ENCODE results near the gene VIPR1.

Gene VIPR1

DNA sequence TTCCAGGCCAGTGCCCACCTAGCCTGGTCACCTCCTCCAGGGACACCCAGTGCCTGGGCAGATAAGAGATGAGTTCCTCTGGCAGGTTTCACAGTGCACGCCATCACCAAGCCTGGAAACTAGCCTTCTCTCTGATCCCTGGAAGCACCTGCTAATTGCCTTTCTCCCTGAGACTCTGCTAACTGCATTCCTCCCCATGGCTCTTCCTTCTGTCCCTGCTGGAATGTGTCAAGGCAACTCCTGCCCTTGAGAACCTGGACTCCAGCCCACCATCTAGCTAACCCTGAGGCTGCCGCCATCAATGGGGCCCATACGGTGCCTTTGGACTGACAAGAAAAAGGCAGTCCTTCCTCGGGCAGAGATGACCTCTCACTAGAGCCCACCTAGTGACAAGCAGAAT is 18.5 kb downstream of the VIPR1 start:
- TF ChIP-seq FOXP2 (optimal IDR thresholded peaks at IDR 0.05; ENCODE audit: borderline replicate concordance, extremely low read depth, extremely low read length, insufficient read depth) (no peak), SIN3A (IDR thresholded peaks at IDR 0.05; ENCODE audit: borderline replicate concordance, insufficient read depth, low read length) (no peak), TAF1 (IDR thresholded peaks at IDR 0.05; ENCODE audit: borderline replicate concordance, insufficient read depth, low read length) (no peak), POLR2AphosphoS5 (IDR thresholded peaks at IDR 0.05; ENCODE audit: low read depth, low read length) (no peak), REST (IDR thresholded peaks at IDR 0.05; ENCODE audit: insufficient read depth in 1 of 2, low read depth in 2 of 2, low read length in 2 of 2) (no peak)

DNA sequence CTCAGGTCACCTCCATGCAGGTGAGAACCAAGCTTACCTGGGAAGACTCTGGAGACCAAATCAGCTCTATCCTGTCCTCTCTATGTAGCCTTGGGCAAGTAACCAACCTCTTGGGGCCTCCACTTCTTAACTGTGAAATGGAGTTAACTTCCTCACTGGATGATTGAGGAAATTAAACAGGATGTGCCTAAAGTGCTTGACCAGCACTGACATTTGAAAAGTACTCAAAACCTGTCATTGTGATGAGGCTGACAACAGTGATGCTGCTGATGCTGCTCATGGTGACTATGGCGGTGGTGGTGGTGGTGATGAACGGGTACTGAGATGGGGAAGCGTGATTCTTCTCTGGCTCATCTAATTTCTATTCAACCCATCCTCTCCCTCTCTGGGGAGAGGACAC is 22.3 kb downstream of the VIPR1 start:
- TF ChIP-seq SIN3A (IDR thresholded peaks at IDR 0.05; ENCODE audit: borderline replicate concordance, insufficient read depth, low read length), result no peak
- no peak for TF ChIP-seq REST (IDR thresholded peaks at IDR 0.05; ENCODE audit: insufficient read depth in 1 of 2, low read depth in 2 of 2, low read length in 2 of 2)
- no peak for TF ChIP-seq POLR2AphosphoS5 (IDR thresholded peaks at IDR 0.05; ENCODE audit: low read depth, low read length)
- TF ChIP-seq FOXP2 (optimal IDR thresholded peaks at IDR 0.05; ENCODE audit: borderline replicate concordance, extremely low read depth, extremely low read length, insufficient read depth), result no peak
- TF ChIP-seq TAF1 (IDR thresholded peaks at IDR 0.05; ENCODE audit: borderline replicate concordance, insufficient read depth, low read length), result no peak

DNA sequence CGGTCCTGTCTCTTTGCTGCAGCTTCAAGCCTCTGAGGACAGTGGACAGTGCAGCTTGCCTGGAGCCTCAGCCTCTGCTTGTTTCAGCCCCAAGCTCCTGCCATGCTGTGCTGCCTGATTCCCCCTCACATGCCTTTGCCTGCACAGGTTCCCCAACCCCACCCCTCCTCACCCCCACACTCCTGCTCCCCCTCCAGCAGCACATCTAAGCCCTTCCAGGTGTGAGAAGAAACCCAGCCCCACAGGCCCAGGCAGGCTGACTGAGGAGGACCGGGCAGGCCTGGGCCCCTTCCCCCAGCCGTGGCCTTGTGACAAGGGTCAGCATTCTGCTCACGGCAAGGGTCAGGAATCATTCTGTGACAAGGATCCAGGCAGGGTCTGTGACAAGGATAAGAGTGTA is 22.8 kb downstream of the VIPR1 start:
- TF ChIP-seq SIN3A (IDR thresholded peaks at IDR 0.05; ENCODE audit: borderline replicate concordance, insufficient read depth, low read length), result no peak
- no peak for TF ChIP-seq POLR2AphosphoS5 (IDR thresholded peaks at IDR 0.05; ENCODE audit: low read depth, low read length)
- TF ChIP-seq FOXP2 (optimal IDR thresholded peaks at IDR 0.05; ENCODE audit: borderline replicate concordance, extremely low read depth, extremely low read length, insufficient read depth), result no peak
- no peak for TF ChIP-seq REST (IDR thresholded peaks at IDR 0.05; ENCODE audit: insufficient read depth in 1 of 2, low read depth in 2 of 2, low read length in 2 of 2)
- no peak for TF ChIP-seq TAF1 (IDR thresholded peaks at IDR 0.05; ENCODE audit: borderline replicate concordance, insufficient read depth, low read length)

DNA sequence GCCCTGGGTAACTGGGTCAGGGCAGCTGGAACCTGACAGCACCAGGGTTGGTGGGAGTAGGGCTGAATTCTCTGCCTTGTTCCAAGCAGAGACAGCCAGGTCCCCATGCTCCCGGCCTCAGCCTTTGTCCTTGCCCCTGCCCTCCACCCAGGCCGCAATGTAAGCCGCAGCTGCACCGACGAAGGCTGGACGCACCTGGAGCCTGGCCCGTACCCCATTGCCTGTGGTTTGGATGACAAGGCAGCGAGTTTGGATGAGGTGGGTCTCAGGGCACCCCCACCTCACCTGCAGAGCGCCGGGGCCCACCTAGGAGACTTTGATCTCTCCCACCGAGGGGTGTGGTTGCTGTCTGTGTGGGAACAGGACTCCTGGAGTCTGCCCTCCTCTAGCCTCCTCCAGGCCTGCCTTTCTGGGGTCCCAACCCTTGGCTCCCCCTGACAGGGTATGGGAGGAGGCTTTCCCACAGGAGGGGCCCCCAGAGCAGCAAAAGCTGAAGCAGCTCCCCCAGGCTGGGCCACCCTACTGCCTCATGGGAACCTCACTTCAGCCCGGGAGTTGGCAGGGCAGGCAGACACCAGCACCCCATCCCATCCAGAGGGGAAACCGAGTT is 23.4 kb downstream of the VIPR1 start:
- TF ChIP-seq SIN3A (IDR thresholded peaks at IDR 0.05; ENCODE audit: borderline replicate concordance, insufficient read depth, low read length) (no peak), FOXP2 (optimal IDR thresholded peaks at IDR 0.05; ENCODE audit: borderline replicate concordance, extremely low read depth, extremely low read length, insufficient read depth) (no peak)

DNA sequence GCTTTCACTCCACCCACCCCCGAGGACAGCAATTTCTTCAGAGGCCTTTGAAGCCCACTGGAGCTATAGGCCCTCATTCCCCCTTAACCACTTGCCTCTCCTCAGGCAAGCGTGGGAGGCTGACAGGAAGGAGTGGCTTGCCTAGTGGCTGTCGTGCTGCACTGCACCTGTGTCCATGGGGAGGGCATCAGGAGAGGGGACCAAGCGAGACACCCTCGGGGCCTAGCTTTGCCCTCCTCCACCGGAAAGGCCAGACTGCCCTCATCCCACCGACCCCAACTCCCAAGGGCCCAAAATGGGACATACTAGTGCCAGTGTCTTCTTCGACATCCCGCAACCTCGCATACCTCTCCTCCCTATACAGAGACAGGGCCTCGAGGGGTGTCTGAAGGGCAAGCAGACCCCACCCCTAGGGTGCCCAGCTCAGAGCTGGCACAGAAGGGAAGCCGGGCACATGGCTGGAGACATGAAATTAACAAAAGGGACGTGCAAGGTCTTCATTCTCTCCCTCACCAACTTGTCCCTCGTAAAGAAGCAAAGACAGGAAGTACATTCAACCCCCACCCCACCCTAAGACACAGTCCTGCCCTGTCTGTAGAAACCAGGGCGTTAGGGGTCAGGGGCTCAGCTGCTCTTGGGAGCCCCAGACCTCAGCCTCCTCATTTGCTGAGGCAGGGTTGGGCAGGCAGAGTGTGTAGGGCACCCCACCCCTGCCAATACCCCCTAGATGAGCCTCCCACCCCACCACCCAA is 24.3 kb downstream of the VIPR1 start:
- no peak for TF ChIP-seq REST (IDR thresholded peaks at IDR 0.05; ENCODE audit: insufficient read depth in 1 of 2, low read depth in 2 of 2, low read length in 2 of 2)
- no peak for TF ChIP-seq TAF1 (IDR thresholded peaks at IDR 0.05; ENCODE audit: borderline replicate concordance, insufficient read depth, low read length)
- TF ChIP-seq SIN3A (IDR thresholded peaks at IDR 0.05; ENCODE audit: borderline replicate concordance, insufficient read depth, low read length), result no peak
- no peak for TF ChIP-seq FOXP2 (optimal IDR thresholded peaks at IDR 0.05; ENCODE audit: borderline replicate concordance, extremely low read depth, extremely low read length, insufficient read depth)
- TF ChIP-seq POLR2AphosphoS5 (IDR thresholded peaks at IDR 0.05; ENCODE audit: low read depth, low read length), result no peak
